ENCODE results near the gene NDUFV2.

DNA sequence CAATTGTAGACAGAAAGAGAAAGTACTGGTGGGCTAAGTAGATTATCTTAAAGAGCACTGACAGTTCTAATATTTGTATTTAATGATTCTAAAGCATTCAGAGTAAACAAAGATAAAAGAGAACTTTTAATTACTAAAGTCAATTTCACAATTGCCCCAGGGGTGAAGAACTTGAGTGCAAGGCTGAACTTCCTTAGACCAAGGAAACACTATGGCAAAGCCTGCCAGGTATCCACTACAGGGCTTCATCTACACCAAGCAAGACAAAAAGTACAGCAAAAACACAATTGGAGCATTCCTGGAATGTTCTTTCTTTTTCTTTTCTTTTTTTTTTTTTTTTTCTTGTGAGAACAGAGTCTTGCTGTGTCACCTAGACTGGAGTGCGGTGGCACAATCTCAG is 46.9 kb upstream of the NDUFV2 start:
- TF ChIP-seq, protein P1, sequence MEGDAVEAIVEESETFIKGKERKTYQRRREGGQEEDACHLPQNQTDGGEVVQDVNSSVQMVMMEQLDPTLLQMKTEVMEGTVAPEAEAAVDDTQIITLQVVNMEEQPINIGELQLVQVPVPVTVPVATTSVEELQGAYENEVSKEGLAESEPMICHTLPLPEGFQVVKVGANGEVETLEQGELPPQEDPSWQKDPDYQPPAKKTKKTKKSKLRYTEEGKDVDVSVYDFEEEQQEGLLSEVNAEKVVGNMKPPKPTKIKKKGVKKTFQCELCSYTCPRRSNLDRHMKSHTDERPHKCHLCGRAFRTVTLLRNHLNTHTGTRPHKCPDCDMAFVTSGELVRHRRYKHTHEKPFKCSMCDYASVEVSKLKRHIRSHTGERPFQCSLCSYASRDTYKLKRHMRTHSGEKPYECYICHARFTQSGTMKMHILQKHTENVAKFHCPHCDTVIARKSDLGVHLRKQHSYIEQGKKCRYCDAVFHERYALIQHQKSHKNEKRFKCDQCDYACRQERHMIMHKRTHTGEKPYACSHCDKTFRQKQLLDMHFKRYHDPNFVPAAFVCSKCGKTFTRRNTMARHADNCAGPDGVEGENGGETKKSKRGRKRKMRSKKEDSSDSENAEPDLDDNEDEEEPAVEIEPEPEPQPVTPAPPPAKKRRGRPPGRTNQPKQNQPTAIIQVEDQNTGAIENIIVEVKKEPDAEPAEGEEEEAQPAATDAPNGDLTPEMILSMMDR (IDR thresholded peaks at IDR 0.05; ENCODE audit: extremely low read depth in 1 of 2, insufficient read depth in 1 of 2, low read depth in 1 of 2, low read length in 2 of 2), result no peak
- TF ChIP-seq EZH2 (IDR thresholded peaks at IDR 0.05; ENCODE audit: borderline replicate concordance, low read depth, low read length, severe bottlenecking) (no peak), POLR2A (IDR thresholded peaks at IDR 0.05; ENCODE audit: low read depth, low read length) (no peak), POLR2AphosphoS5 (IDR thresholded peaks at IDR 0.05; ENCODE audit: insufficient read depth, low read depth, low read length) (no peak)

Data from endothelial cell of umbilical vein (primary cell).